ENCODE measurements around the gene APP.
"Not testable (repeated sequence)": the region's sequence is repeated elsewhere in the genome, so short reads cannot be mapped to it uniquely, and the experiment has no call there.

The APP gene

GRCh38 chr21:25934771-25935224, 235.8 kb downstream of the APP start:
- DNase-seq: peak; percentile 67

- DNase-seq: no peak
Observed at GRCh38 chr21:25934130-25934529, 236.4 kb downstream of the APP start.

DNA sequence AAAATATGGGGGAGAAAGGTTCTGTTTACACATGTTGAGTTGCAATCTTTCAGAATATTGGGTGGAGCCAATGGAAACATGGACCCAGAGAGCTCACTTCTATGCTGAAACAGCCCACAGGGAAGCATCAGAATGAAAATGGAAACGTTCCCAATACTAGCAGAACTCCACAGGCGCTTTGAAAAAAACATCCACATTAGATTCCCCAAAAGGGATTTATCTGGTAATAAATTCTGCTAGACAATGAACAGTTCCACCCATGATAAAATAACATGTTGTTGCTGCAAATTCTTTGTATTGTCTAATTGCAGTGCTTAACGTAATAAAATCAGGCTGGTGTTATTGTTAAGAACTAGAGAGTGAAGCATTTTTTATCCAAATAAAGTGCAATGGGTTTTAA, 238.8 kb downstream of the APP start:
- DNase-seq: no peak

DNA sequence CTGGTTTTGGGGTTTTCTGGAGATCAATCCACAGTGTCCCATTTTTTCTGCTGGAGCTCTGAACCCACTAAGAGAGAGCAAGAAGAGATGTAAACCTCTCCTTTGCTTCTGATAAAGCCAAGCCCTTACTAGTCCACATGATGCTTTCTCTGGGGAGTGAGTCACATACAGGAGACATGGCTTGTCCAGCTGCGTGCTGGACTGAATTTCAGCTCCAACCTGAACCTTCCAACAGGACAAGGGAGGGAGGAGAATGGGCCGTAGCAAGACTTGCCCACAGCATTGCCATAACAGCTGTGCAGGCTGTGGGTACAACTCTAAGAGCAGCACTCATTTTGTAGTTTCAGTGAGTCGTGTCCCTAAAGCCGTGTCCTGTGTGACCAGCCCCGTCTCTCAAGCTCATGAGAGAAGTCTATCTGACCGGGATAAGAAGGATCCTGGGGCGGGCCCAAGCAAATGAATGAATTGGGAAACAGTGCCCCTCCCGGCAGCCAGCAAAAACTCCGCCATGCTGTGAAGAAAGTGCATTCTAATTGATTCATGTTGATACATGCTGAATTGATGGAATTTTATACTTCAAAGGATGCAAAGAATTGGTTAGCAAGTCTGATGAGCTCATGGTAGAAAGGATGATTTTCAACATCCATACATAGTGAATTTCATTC, 240.6 kb downstream of the APP start:
- DNase-seq: no peak

GRCh38 chr21:25927195-25927880, 243.2 kb downstream of the APP start:
- no peak for DNase-seq

DNA sequence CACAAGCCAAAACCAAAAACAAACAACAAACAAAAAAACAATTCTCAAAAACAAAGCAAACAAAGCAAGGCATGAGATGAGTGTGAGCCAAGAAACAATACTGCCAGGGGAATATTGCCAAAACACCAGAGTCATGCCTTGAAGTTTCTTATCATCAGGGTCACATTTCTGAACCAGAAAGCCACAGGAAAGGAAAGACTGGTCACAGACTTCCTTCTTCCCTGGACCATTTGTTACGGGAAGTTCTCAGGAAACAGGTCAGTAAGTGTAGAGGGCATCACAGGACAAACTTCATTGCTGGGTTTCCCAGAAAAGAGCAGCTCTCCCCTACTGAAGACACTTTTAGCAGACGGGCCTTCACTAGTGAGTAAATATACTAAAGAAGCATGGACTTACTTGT, 244.6 kb downstream of the APP start:
- no peak for DNase-seq

- DNase-seq: no peak
Observed at GRCh38 chr21:25925064-25925800, 245.3 kb downstream of the APP start.

DNA sequence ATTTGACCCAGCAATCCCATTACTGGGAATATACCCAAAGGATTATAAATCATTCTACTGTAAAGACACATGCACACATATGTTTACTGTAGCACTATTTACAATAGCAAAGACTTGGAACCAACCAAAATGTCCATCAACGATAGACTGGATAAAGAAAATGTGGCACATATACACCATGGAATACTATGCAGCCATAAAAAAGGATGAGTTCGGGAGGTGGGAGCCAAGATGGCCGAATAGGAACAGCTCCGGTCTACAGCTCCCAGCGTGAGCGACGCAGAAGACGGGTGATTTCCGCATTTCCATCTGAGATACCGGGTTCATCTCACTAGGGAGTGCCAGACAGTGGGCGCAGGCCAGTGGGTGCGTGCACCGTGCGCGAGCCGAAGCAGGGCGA, 252.4 kb downstream of the APP start:
- not testable (repeated sequence) for DNase-seq

- no peak for DNase-seq
Observed at GRCh38 chr21:25916226-25916625, 254.3 kb downstream of the APP start.

DNA sequence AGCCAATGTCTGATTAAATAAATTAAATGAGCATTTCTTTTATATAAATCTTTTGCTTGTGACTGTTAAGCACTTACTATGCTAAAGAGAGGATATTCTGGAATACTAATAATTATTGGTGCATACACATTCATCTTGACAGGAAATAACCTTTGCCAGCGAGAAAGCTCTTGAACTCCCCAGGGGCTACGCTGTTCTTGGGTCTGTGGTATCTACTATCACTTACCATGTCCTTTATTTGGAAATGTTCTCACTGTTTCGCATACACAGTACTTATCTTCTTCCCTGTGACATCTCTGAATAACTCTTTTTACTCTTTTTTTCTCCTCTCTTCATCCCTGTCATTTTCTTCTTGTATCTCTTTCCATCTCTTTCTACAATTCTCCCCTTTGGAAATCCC, 257.1 kb downstream of the APP start:
- DNase-seq: no peak

GRCh38 chr21:25912402-25912746, 258.2 kb downstream of the APP start:
- DNase-seq: no peak

DNA sequence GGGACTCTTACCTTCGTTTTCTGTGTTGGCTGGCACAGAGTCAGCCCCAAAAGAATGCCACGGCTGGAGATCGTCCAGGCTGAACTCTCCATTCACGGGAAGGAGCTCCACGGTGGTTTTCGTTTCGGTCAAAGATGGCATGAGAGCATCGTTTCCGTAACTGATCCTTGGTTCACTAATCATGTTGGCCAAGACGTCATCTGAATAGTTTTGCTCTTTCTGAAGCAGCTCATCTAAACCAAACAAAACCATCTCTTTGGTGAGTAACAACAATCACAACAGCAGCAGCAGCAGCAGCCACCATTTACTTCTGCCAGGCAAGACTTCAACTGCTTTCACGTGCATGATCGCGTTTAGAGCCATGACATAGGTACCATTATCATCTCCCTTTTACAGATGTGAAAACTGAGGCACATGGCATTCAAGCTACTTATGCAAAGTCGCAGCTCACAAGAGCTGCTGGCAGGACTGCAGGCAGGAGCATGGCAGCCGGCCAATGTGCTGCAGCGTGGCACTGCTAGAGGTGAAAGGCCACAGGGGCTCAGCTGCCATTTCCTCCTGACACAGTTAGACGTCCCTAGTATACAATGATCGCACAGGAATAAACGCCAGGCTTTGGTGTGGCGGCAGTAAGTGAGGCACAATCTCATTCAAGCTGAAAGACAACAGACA, 258.7 kb downstream of the APP start:
- DNase-seq: no peak

GRCh38 chr21:25910809-25911208, 259.8 kb downstream of the APP start:
- no peak for DNase-seq

DNA sequence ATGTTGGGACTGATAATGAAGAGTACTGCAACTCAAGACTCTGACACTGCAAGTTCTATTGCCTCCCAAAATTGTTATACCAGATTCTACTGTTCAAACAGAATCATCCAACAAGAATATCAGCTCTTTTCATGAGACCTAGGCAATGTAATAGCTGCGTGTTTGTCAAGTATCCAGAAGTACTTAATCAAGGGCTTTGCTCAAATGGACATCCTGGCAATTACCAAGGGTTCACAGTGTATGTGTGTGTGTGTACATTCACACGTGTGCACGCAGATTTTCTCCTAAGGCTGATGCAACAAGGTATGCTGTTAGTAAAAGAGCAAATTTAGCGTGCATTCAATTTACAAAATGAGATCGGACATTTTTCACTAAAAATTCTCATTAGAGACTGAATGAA, 261.2 kb downstream of the APP start:
- no peak for DNase-seq

- no peak for DNase-seq
Observed at GRCh38 chr21:25908495-25908894, 262.1 kb downstream of the APP start.

DNA sequence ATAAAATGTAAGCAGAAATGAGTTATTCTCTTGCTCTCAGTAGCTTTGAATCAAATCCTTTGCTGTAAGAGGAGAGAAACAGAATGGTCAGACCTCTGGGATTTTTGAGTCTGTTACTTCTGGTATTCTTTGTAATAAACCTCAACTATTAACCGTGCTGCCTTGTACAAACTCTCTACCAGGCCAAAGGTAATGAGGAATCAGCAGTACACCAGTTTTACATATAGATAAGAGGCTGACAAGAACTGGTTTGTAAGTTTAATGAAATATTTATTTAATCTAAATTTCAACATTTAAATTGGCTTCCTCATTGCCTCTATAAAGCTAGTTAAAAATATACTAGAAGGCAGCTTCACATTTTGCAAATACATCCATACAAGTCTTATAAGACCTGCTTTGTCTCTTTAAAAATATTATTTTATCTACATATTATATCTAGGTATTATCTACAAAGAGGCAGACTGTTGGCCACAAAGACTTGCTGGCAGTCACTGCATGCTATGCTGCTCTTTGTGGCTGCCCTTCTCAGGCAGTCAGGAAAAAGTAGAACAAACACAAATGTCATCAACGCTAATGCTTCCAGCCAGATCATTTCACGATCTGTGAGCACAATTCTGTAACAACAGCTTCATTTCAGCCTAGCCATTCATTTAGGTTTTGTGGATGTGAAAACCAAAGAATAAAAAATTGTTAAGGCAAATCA, 262.8 kb downstream of the APP start:
- DNase-seq: no peak

DNA sequence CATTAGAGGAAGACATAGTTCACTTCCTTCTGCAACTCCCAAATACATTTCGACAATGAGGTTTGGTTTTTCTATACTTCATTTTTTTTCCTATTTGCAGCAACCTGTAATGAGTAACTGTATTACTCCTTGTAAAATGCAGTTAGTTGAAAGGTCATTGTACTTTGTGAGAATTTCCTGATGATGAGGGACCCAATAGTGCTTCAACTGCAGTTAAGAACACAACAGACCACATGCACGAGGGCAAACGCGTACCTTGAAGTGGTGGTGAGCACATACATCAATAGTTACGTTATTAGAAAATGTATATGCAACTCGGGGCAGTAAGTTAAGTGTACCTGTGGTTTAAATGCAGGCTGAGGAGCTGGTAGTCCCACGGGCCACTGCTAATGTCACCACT, 264.0 kb downstream of the APP start:
- DNase-seq: no peak

- DNase-seq: no peak
Observed at GRCh38 chr21:25905126-25905525, 265.4 kb downstream of the APP start.

- DNase-seq: no peak
Observed at GRCh38 chr21:25904044-25904695, 266.4 kb downstream of the APP start.

GRCh38 chr21:25903607-25904006, 267.0 kb downstream of the APP start:
- DNase-seq: no peak

GRCh38 chr21:25901330-25901979, 269.1 kb downstream of the APP start:
- no peak for DNase-seq

GRCh38 chr21:25898671-25899070, 271.9 kb downstream of the APP start:
- DNase-seq: no peak
